GM21576 (cell line): ENCODE results near the gene CDKN2AIP.

Source experiments
- ATAC-seq: cut with Tn5 transposase; IDR thresholded peaks from one replicate; pipeline ENCODE4 v1.9.1; 2021; ENCODE audit warnings: mild to moderate bottlenecking, moderate library complexity; ENCODE audit not compliant: unreplicated experiment

Gene CDKN2AIP

GRCh38 chr4:183485411-183486160 lies 41.1 kb downstream of the CDKN2AIP start:
- ATAC-seq: no peak

DNA sequence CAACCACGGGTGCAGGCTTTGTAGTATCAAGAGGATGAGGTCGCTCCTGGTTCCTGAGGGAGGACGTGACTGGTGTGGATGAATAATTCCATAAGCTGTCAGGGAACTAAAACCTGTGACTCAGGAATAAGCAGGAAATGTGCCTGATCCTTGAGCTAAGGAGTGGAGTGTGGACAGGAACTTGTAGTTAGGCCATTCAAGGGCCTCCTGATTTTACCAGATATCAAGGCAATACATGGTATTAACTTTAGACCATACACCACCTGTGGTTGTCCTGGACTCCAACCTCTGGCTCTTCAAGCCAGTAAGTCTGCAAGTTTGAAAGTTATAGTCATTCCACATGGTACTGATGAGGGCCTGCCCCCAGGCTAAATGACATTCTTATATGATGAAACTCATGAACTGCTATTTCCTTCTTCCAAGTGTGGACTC lies 48.4 kb downstream of the CDKN2AIP start:
- no peak for ATAC-seq

DNA sequence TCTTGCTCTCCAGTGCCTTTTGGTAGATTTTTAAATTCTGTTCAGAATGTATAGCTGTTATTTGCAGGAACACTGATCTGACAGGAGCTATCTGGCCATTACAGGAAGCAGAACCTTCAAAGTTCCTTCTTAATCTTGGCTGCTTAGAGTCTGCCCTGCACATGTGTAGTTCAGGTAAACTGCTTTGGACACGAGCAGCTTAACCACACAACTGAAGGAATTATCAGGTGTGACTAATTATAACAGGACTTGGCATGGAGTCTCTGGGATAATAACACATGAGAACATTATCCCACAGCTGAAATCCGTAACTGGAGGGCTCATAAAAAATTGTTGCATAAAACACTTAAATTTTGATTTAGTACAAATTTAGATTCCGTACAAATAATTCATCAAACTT lies 48.8 kb downstream of the CDKN2AIP start:
- ATAC-seq: no peak

DNA sequence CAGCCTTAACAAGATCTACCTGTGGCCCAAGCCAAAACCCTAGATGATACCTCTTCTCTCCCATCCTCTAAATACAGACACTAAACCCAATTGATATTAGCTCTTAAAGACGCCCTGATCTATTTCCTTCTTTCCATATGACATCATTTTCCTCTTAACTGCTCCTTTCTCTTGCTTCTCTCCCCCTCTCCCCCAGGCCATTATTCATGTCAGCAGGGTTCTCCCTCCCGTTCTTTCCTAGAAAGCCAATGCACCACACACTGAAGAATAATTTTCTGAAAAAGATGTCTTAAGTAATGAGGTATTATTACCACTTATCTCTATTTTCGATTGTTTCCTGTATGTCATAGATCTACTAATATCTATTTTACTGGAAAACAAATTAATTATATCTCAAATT lies 50.7 kb downstream of the CDKN2AIP start:
- ATAC-seq: no peak
